GM12878 (cell line): ENCODE results near the gene TNIP2. TPM values are rescaled to one million over a fixed set of nuclear protein-coding genes. Genes with fewer than 3 reads are reported as not detected.

Source experiments
- ATF7 ChIP-seq: fragments of 450-650 bp; IDR thresholded peaks from 2 replicates; pipeline ENCODE4 v1.6.1; 2016; ENCODE audit warnings: low read depth, mild to moderate bottlenecking
- CHD4 ChIP-seq: fragments of 200-600 bp; sonication (generic); IDR thresholded peaks from 2 replicates; pipeline ENCODE4 v1.6.1; 2016; ENCODE audit warnings: mild to moderate bottlenecking
- CREB1 ChIP-seq: IDR thresholded peaks from 2 replicates; pipeline ENCODE4 v1.6.1; 2012; ENCODE audit warnings: low read depth, mild to moderate bottlenecking, inconsistent platforms
- CREM ChIP-seq: IDR thresholded peaks from 2 replicates; pipeline ENCODE4 v1.6.1; 2014; ENCODE audit warnings: antibody characterized with exemption, low read depth
- HDAC2 ChIP-seq: fragments of 200-600 bp; sonication (generic); IDR thresholded peaks from 2 replicates; pipeline ENCODE4 v1.6.1; 2017
- MTA2 ChIP-seq: fragments of 450-650 bp; IDR thresholded peaks from 2 replicates; pipeline ENCODE4 v1.6.1; 2016; ENCODE audit warnings: low read depth, mild to moderate bottlenecking, moderate library complexity
- MTA3 ChIP-seq: IDR thresholded peaks from 2 replicates; pipeline ENCODE4 v1.6.1; 2012; ENCODE audit warnings: low read length, inconsistent platforms, borderline replicate concordance
- PKNOX1 ChIP-seq: fragments of 450-650 bp; IDR thresholded peaks from 2 replicates; pipeline ENCODE4 v1.6.1; 2016; ENCODE audit warnings: mild to moderate bottlenecking
- POLR2AphosphoS5 ChIP-seq: IDR thresholded peaks from 2 replicates; pipeline ENCODE4 v1.6.1; 2011; ENCODE audit warnings: mild to moderate bottlenecking, low read length, inconsistent platforms
- POU2F2 ChIP-seq: IDR thresholded peaks from 3 replicates; pipeline ENCODE4 v1.6.1; 2011; ENCODE audit warnings: low read depth, mild to moderate bottlenecking, low read length, borderline replicate concordance
- PRDM15 ChIP-seq: fragments of 450-650 bp; formaldehyde crosslinking; IDR thresholded peaks from 2 replicates; pipeline ENCODE4 v1.4.0; 2020; ENCODE audit warnings: mild to moderate bottlenecking, moderate library complexity
- RCOR1 ChIP-seq: conservative IDR thresholded peaks from 2 replicates; pipeline ENCODE4 v1.6.1; 2012; ENCODE audit warnings: low read depth, low read length, improper control_type of control experiment
- SMAD1 ChIP-seq: fragments of 450-650 bp; IDR thresholded peaks from 2 replicates; pipeline ENCODE4 v1.6.1; 2018; ENCODE audit warnings: mild to moderate bottlenecking, low read depth; ENCODE audit not compliant: partially characterized antibody
- SMAD5 ChIP-seq: IDR thresholded peaks from 2 replicates; pipeline ENCODE4 v1.6.1; 2016; ENCODE audit warnings: antibody characterized with exemption, low read depth
- ZNF622 ChIP-seq: fragments of 450-650 bp; IDR thresholded peaks from 2 replicates; pipeline ENCODE4 v1.6.1; 2017; ENCODE audit warnings: mild to moderate bottlenecking, inconsistent platforms
- polyA plus RNA-seq, 11 experiments: library from polyadenylated mRNA; depleted of rRNA in 4 of 11; unstranded in 6 of 11; stranded (reverse) in 5 of 11; fragments of >200 nt; fragmentation: Nextera tagmentation in 4 of 11; fragmentation: Illumina TruSeq in 1 of 11; extraction: Ambion mirVana in 4 of 11; extraction: Trizol in 1 of 11; gene quantifications; 1 replicate in 1 of 11; 2 replicates in 10 of 11; pipeline versions ENCODE4 v1.2.1 to v1.2.3, GENCODE V29; 2011 to 2016; ENCODE audit warnings: inconsistent platforms in 2 of 11, missing spikeins in 2 of 11, low read depth in 1 of 11
- total RNA-seq, 4 experiments: library from RNA; depleted of rRNA in 3 of 4; stranded (reverse); fragments of >200 nt in 3 of 4; fragmentation: Illumina TruSeq in 1 of 4; extraction: Trizol in 1 of 4; gene quantifications; 2 replicates each; pipeline versions ENCODE4 v1.2.1 to v1.2.3, GENCODE V29; 2013 to 2021
- TF ChIP-seq, protein P1 (sequence below): IDR thresholded peaks from 2 replicates; pipeline ENCODE4 v1.6.1; 2011; ENCODE audit warnings: borderline replicate concordance, low read depth, mild to moderate bottlenecking, moderate library complexity, mixed read lengths, low read length; ENCODE audit not compliant: insufficient read depth; ENCODE audit errors: extremely low read length
- TF ChIP-seq, protein P2 (sequence below): fragments of 450-650 bp; IDR thresholded peaks from 2 replicates; pipeline ENCODE4 v1.6.1; 2017; ENCODE audit warnings: mild to moderate bottlenecking, moderate library complexity

Gene TNIP2
- total and polyA plus RNA-seq, 10 of the 15 experiments (the other 5 are each of a cell fraction or from before 2014, with no cell fraction given), result 1.4 to 64.9 (median 45.5) TPM

GRCh38 chr4:2696423-2696822, 59.7 kb downstream of the TNIP2 start (continued):
- TF ChIP-seq POU2F2 (peak; percentile 84; the same call in 2 of the 3 replicates), PRDM15 (CRISPR knock-in tag) (no peak), MTA3 (peak; percentile 82; the same call in 1 of the 2 replicates), HDAC2 (no peak), ZNF622 (no peak), PKNOX1 (peak; percentile 80), CREB1 (peak; percentile 80), ATF7 (peak; percentile 70), RCOR1 (0 out of 2 replicates have a peak, but pooled peaks have one; percentile 58), SMAD1 (no peak), MTA2 (peak; percentile 86), CHD4 (no peak), SMAD5 (no peak), POLR2AphosphoS5 (peak; percentile 55; the same call in 1 of the 2 replicates), CREM (peak; percentile 92)
- TF ChIP-seq, protein P1, sequence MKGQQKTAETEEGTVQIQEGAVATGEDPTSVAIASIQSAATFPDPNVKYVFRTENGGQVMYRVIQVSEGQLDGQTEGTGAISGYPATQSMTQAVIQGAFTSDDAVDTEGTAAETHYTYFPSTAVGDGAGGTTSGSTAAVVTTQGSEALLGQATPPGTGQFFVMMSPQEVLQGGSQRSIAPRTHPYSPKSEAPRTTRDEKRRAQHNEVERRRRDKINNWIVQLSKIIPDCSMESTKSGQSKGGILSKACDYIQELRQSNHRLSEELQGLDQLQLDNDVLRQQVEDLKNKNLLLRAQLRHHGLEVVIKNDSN, result no peak
- TF ChIP-seq, protein P2, sequence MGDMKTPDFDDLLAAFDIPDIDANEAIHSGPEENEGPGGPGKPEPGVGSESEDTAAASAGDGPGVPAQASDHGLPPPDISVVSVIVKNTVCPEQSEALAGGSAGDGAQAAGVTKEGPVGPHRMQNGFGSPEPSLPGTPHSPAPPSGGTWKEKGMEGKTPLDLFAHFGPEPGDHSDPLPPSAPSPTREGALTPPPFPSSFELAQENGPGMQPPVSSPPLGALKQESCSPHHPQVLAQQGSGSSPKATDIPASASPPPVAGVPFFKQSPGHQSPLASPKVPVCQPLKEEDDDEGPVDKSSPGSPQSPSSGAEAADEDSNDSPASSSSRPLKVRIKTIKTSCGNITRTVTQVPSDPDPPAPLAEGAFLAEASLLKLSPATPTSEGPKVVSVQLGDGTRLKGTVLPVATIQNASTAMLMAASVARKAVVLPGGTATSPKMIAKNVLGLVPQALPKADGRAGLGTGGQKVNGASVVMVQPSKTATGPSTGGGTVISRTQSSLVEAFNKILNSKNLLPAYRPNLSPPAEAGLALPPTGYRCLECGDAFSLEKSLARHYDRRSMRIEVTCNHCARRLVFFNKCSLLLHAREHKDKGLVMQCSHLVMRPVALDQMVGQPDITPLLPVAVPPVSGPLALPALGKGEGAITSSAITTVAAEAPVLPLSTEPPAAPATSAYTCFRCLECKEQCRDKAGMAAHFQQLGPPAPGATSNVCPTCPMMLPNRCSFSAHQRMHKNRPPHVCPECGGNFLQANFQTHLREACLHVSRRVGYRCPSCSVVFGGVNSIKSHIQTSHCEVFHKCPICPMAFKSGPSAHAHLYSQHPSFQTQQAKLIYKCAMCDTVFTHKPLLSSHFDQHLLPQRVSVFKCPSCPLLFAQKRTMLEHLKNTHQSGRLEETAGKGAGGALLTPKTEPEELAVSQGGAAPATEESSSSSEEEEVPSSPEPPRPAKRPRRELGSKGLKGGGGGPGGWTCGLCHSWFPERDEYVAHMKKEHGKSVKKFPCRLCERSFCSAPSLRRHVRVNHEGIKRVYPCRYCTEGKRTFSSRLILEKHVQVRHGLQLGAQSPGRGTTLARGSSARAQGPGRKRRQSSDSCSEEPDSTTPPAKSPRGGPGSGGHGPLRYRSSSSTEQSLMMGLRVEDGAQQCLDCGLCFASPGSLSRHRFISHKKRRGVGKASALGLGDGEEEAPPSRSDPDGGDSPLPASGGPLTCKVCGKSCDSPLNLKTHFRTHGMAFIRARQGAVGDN, result peak; percentile 94
